ENCODE results near the gene HARS1.

GRCh38 chr5:140637371-140638100, 53.6 kb downstream of the HARS1 start:
- no peak for TF ChIP-seq POLR2A (IDR thresholded peaks at IDR 0.05)
- TF ChIP-seq CTCF (IDR thresholded peaks at IDR 0.05) = no peak
- no peak for TF ChIP-seq POLR2AphosphoS5 (IDR thresholded peaks at IDR 0.05)
- TF ChIP-seq EP300 (IDR thresholded peaks at IDR 0.05; ENCODE audit: low read depth) = no peak

Measured in transverse colon (tissue), 4 donors.